Body of pancreas (tissue), 4 donors: ENCODE data around the gene PTPRM. TPM values are rescaled to one million over a fixed set of nuclear protein-coding genes. Genes with fewer than 3 reads are reported as not detected.

Experiments used
- ATAC-seq: fragments of 150-250 bp; one replicate; pipeline ENCODE4 v1.9.1; 2016
- DNase-seq, 4 donors: peaks; one replicate each; pipeline ENCODE4 v3.0.0-alpha.2; 2019
- H3K27ac ChIP-seq, 4 donors: fragments of 200-600 bp; sonication (generic); 1 replicate in 3 of 4; 2 replicates in 1 of 4; pipeline versions ENCODE4 v1.5.1 to v1.6.1; 2016 to 2019; ENCODE audit warnings: mild to moderate bottlenecking in 1 of 4, mixed read lengths in 1 of 4, moderate library complexity in 1 of 4
- H3K27me3 ChIP-seq, 2 donors: fragments of 200-600 bp; sonication (generic); one replicate each; pipeline ENCODE4 v1.6.0; 2016; ENCODE audit warnings: mild to moderate bottlenecking in 1 of 2
- H3K36me3 ChIP-seq, 2 donors: fragments of 200-600 bp; sonication (generic); replicated peaks in 1 of 2; 2 replicates each; pipeline ENCODE4 v1.5.1; 2016; ENCODE audit warnings: low read depth in 2 of 2; ENCODE audit not compliant: insufficient read depth in 1 of 2
- H3K4me1 ChIP-seq: fragments of 200-600 bp; sonication (generic); one replicate; pipeline ENCODE4 v1.6.0; 2016
- H3K4me3 ChIP-seq, 2 donors: fragments of 200-600 bp; sonication (generic); 1 replicate in 1 of 2; 2 replicates in 1 of 2; pipeline ENCODE4 v1.5.1; 2016 to 2019
- H3K9me3 ChIP-seq, 3 donors: fragments of 200-600 bp; sonication (generic); 1 replicate in 2 of 3; 2 replicates in 1 of 3; pipeline ENCODE4 v1.5.1; 2016
- POLR2A ChIP-seq, 3 donors: fragments of 450-650 bp; IDR thresholded peaks; one replicate each; pipeline ENCODE4 v1.6.1; 2016; ENCODE audit warnings: antibody characterized with exemption in 3 of 3, mild to moderate bottlenecking in 2 of 3
- WGBS, 2 donors: methylation state at CpG; one replicate each; pipeline ENCODE4 v1.1.5; 2017; 5-methylcytosine and 5-hydroxymethylcytosine counted together
- intact Hi-C: fragments of 100-400 bp; cut with DNase I; formaldehyde crosslinking; loops from one replicate; pipeline ENCODE4 v1.15.1; 2023
- total RNA-seq, 2 donors: library from RNA; depleted of rRNA; stranded (reverse); fragments of >200 nt; gene quantifications; one replicate each; pipeline ENCODE4 v1.1.0, GENCODE V29; 2016
- TF ChIP-seq, protein P1 (sequence below), 7 experiments: fragments of 450-650 bp in 4 of 7; fragments of 200-600 bp in 3 of 7; sonication (generic) in 3 of 7; IDR thresholded peaks; one replicate each; pipeline ENCODE4 v1.5.1; 2016 to 2019; ENCODE audit warnings: antibody characterized with exemption in 7 of 7

Gene PTPRM
- total RNA-seq, 2 donors from 2014 or later, result 38.2 to 48.0 TPM

DNA sequence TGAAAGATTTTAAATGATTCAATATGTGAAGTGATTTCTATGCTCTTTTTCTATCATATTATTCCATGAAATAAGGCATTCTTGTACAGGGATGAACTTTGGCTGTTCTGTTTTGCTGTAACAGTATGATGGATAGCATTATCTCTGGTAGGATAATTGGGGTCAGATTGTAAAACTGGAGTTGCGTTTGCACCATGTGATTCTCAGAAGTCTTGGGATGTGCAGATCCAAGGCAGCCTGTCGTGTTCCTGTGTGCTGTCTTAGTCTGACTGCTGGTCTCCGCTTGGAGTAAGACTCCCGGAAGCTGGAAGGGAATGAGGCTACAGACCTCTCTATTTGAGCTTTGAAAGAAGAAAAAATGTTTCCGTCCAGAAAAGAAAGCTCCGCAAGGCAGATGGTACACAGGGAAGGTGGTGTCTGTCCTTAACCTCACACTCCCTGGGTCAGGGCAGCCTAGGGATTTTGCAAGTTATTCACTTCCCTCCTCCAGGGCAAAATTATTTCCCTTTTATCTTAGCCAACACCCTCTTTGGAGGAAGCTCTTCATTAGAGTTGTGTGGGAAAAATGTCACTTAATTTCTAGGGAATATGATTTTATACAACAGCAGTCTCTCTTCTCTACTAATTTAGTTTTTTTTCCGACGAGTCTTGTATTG, 250.6 kb downstream of the PTPRM start:
- peaks cover 3% of the 10 kb centered on the region for H3K4me1 ChIP-seq
- peak in 1 of 4 donors; percentile 11 for DNase-seq
- TF ChIP-seq, protein P1, sequence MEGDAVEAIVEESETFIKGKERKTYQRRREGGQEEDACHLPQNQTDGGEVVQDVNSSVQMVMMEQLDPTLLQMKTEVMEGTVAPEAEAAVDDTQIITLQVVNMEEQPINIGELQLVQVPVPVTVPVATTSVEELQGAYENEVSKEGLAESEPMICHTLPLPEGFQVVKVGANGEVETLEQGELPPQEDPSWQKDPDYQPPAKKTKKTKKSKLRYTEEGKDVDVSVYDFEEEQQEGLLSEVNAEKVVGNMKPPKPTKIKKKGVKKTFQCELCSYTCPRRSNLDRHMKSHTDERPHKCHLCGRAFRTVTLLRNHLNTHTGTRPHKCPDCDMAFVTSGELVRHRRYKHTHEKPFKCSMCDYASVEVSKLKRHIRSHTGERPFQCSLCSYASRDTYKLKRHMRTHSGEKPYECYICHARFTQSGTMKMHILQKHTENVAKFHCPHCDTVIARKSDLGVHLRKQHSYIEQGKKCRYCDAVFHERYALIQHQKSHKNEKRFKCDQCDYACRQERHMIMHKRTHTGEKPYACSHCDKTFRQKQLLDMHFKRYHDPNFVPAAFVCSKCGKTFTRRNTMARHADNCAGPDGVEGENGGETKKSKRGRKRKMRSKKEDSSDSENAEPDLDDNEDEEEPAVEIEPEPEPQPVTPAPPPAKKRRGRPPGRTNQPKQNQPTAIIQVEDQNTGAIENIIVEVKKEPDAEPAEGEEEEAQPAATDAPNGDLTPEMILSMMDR (IDR thresholded peaks at IDR 0.05), result no peak
- TF ChIP-seq POLR2A (IDR thresholded peaks at IDR 0.05), result no peak
- H3K9me3 ChIP-seq, result peaks cover 0 to 12% (median 0%) of the 10 kb centered on the region in 3 donors
- no peak overlapping the region for H3K4me3 ChIP-seq
- H3K27ac ChIP-seq, result no peak overlapping the region
- H3K27me3 ChIP-seq, result no peaks in the 10 kb centered on the region
- WGBS, 2 donors, result 84 to 89% methylated on average over 8 of the region's 8 CpGs
- ATAC-seq, result no peak
- H3K36me3 ChIP-seq, result no peaks in the 10 kb centered on the region
- intact Hi-C loops, result no loop called here

DNA sequence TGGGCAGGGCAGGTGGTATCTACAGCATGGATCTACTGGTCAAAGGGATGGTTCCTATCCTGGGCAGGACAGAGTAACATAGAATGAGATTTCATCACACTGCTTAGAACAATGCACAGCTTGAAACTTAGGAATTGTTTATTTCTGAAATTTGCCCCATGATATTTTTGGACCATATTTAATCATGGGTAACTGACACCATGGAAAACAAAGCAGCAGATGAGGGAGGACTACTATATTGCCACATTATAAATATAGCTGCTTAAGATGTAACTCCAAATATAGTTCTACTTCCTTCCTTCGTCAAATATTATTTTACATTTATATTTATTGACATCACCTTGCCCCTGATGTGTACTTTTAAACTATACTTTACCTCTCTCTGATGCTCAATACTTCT, 254.7 kb downstream of the PTPRM start:
- ATAC-seq (no peak), DNase-seq (no peak)
- intact Hi-C loops, result no loop called here
- Histone ChIP-seq H3K27me3 (no peaks in the 10 kb centered on the region), H3K9me3 (no peaks in the 10 kb centered on the region), H3K4me1 (no peaks in the 10 kb centered on the region), H3K4me3 (no peak overlapping the region), H3K27ac (no peak overlapping the region), H3K36me3 (no peaks in the 10 kb centered on the region)
- WGBS, 2 donors, result 80 to 88% methylated on average over 1 of the region's 1 CpG
- TF ChIP-seq POLR2A (IDR thresholded peaks at IDR 0.05), result no peak
- TF ChIP-seq, protein P1 (IDR thresholded peaks at IDR 0.05), result no peak

DNA sequence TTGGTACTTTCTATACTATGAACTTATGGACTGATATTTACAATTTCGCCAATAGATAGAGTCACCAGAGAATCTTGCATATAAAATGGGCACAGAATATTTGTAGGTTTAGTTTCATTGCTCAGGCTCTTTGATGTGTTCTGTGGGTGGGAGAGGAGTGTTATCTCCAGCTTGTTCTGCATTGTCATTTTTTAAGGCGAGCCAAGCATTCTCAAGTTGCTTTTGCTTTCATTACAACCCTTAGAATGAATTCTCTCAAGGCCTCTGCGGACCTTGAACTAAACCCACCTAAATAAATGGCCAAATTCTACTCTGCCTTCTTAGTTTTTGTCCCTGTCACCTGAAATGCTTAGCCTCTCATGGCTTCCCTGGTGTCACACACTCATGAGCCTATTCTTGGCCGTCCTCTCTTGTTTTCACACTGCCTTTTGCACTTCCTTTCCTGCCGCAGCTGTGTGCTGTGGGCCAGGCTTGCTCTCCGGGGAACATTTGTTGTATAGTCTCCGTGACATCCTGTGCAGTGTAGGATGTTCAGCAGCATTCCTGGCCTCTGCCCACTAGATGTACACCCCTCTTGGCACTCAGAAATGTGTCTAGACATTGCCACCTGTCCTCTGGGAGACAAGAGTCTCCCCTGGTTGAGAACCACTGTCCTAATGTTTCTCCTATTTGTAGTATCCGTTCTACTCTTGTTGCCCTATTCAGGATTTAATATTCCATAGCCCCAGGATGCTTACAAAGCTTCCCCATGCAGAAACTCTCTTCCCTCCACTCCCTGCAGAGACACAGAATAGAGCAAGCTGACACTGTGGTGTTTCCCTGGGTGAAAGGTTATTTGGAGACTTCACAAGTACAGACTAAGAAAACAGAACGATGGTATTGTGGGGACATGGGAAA, 255.6 kb downstream of the PTPRM start:
- no peak for ATAC-seq
- no peak for TF ChIP-seq POLR2A (IDR thresholded peaks at IDR 0.05)
- TF ChIP-seq, protein P1 (IDR thresholded peaks at IDR 0.05), result no peak
- no peak for DNase-seq
- intact Hi-C loops, result no loop called here
- no peaks in the 10 kb centered on the region for H3K9me3 ChIP-seq
- H3K4me3 ChIP-seq, result no peak overlapping the region
- H3K36me3 ChIP-seq, result no peaks in the 10 kb centered on the region
- H3K27ac ChIP-seq, result no peak overlapping the region
- WGBS, 2 donors, result 62 to 75% methylated on average over 9 of the region's 9 CpGs
- H3K27me3 ChIP-seq, result no peaks in the 10 kb centered on the region
- no peaks in the 10 kb centered on the region for H3K4me1 ChIP-seq

DNA sequence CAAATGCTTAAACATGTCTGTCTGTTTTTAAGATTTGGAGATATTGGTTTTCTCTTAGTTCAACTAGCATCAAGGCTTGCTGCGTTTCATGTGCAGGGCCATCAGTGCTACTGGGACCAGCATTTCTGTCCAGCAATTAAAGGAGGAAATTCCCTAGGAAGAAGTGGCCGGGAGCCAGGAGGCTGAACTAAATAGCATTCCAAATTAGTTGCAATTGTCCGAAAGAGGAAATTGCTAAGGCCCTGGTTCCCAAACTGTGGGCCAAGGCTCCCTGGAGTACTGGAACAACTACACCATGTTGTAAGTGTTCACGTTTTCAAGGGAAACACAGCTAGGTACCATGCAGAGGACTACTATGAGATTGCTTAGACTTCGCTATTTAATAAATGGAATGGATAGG, 257.9 kb downstream of the PTPRM start:
- Histone ChIP-seq H3K9me3 (no peaks in the 10 kb centered on the region), H3K4me3 (no peak overlapping the region), H3K27me3 (no peaks in the 10 kb centered on the region), H3K36me3 (no peaks in the 10 kb centered on the region), H3K4me1 (no peaks in the 10 kb centered on the region), H3K27ac (no peak overlapping the region)
- intact Hi-C loops, result no loop called here
- TF ChIP-seq, protein P1 (IDR thresholded peaks at IDR 0.05), result no peak
- no peak for TF ChIP-seq POLR2A (IDR thresholded peaks at IDR 0.05)
- 76 to 78% methylated on average over 5 of the region's 5 CpGs for WGBS, 2 donors
- DNase-seq, result peak in 2 of 4 donors; percentile 12 to 13
- ATAC-seq, result no peak
